ENCODE measurements around the gene SBF2. TPM values are rescaled to one million over a fixed set of nuclear protein-coding genes. Genes with fewer than 3 reads are reported as not detected.

Gene SBF2
- total RNA-seq, 2 donors from 2014 or later: 22.8 to 23.9 TPM

DNA sequence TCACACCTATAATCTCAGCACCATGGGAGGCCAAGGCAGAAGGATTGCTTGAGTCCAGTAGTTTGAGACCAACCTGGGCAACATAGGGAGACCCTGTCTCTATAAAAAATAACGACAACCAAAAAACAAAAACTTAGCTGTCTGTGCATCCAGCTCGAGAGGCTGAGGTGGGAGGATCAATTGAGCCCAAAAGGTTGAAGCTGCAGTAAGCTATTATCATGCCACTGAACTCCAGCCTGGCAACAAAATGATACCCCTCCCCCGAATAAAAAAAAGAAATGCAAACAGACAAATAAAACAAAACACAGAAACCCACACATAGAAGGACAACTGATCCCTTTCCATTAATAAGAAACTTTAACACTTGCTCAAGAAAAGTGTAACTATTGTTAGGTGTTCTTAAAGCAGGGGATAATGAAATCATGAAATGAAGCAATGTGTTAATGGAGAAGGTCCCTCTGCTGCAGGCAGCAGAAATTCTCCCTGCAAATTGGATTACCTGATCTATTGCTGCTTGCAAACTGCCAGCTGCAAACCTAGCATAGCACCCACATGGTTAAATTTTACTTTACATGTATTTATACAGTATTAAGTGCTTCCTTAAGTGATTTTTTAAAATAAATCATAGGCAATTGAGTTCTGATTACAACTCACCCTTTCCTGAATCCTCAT lies 226.3 kb downstream of the SBF2 start:
- no peaks in the 10 kb centered on the region for H3K9me3 ChIP-seq
- H3K27ac ChIP-seq: no peak overlapping the region
- no peaks in the 10 kb centered on the region for H3K27me3 ChIP-seq
- no peak overlapping the region for H3K4me3 ChIP-seq
- no peaks in the 10 kb centered on the region for H3K36me3 ChIP-seq
- TF ChIP-seq, protein P1, sequence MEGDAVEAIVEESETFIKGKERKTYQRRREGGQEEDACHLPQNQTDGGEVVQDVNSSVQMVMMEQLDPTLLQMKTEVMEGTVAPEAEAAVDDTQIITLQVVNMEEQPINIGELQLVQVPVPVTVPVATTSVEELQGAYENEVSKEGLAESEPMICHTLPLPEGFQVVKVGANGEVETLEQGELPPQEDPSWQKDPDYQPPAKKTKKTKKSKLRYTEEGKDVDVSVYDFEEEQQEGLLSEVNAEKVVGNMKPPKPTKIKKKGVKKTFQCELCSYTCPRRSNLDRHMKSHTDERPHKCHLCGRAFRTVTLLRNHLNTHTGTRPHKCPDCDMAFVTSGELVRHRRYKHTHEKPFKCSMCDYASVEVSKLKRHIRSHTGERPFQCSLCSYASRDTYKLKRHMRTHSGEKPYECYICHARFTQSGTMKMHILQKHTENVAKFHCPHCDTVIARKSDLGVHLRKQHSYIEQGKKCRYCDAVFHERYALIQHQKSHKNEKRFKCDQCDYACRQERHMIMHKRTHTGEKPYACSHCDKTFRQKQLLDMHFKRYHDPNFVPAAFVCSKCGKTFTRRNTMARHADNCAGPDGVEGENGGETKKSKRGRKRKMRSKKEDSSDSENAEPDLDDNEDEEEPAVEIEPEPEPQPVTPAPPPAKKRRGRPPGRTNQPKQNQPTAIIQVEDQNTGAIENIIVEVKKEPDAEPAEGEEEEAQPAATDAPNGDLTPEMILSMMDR (IDR thresholded peaks at IDR 0.05): no peak
- no peaks in the 10 kb centered on the region for H3K4me1 ChIP-seq
- DNase-seq (ENCODE audit: low spot score): no peak

DNA sequence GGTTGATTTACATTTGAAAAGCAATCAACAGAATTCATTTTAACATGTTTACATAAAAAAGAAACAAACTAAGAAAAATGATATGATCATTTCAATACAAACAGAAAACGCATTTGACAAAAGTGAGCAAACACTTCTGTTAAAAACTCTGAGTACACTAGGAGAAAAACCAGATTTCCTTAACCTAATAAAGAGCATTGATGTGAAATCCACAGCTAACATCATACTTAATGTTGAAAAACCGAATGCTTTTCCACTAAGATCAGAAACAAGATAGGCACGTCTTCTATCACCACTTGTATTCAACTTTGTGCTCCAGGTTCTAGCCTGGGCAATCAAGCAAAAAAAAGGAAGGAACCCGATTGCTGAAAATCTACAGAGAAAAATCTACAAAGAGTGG lies 227.6 kb downstream of the SBF2 start:
- Histone ChIP-seq H3K9me3 (peaks cover 0 to 12% of the 10 kb centered on the region in 2 donors), H3K27me3 (no peaks in the 10 kb centered on the region), H3K27ac (no peak overlapping the region), H3K4me3 (no peak overlapping the region), H3K4me1 (no peaks in the 10 kb centered on the region), H3K36me3 (no peaks in the 10 kb centered on the region)
- no peak for DNase-seq (ENCODE audit: low spot score)
- TF ChIP-seq, protein P1 (IDR thresholded peaks at IDR 0.05): no peak

DNA sequence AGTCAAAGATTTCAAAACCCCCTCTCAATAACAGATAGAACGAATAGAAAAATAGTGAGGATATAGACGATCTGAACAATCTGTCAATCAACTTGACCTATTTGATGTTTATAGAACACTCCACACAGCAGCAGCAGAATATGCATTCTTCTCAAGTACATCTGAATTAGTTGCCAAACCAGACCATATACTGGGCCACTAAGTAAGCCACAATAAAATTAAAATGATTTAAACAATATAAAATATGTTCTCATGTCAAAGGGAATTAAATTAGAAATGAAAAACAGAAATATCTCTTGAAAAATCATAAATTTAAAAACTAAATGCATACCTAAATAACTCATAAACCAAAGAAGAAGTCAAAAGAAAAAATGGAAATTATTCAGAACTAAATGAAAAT lies 229.2 kb downstream of the SBF2 start:
- DNase-seq (ENCODE audit: low spot score): no peak
- Histone ChIP-seq H3K4me1 (no peaks in the 10 kb centered on the region), H3K4me3 (no peak overlapping the region), H3K36me3 (no peaks in the 10 kb centered on the region), H3K27ac (no peak overlapping the region), H3K27me3 (no peaks in the 10 kb centered on the region), H3K9me3 (peaks cover 0 to 12% of the 10 kb centered on the region in 2 donors)
- TF ChIP-seq, protein P1 (IDR thresholded peaks at IDR 0.05): no peak

DNA sequence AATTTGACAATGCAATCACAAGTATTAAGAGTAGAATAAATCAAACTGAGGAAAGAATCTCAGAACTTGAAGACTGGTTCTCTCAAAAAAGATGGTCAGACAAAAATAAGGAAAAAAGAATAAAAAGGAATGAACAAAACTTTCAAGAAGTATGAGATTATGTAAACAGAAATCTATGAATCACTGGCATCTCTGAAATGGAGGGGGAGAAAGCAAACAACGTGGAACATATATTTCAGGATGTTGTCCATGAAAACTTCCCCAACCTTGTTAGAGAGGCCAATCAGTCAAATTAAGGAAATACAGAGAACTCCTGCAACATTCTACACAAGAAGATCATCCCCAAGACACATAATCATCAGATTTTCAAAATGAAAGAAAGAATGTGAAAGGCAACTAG lies 235.7 kb downstream of the SBF2 start:
- H3K9me3 ChIP-seq: peaks cover 0 to 20% of the 10 kb centered on the region in 2 donors

DNA sequence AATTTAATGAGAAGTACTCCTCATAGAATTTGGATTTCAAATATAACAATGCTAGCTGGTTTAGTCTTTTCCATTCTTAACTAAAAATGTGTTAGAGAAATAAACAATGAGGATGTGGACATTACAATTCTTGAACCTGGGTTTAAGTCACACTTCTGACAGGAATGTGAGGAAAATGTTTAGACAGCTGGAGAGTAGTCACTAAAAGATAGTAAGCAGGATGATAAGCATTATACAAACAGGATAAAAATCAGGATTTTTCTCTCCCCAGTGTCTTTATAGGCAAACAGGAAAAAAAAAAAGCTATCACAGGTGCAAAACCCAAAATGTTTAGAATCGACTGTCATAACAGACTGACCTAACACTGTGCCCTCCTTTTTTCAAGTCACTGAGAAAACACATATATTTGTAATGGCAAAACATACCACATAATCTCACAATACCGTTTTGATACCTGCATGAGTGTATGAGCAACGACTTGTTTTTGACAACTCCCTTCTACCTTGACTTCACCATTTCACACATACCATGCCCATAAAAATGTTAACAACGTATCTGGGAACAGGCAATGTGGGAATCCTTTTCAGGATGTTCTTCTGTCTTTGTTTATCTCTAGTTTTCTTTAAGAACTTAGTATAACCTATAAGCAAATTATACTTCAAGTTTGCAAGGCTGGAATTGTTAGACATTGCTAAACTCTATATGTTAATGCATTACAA lies 242.0 kb downstream of the SBF2 start:
- no peaks in the 10 kb centered on the region for H3K27me3 ChIP-seq
- no peaks in the 10 kb centered on the region for H3K36me3 ChIP-seq
- no peak overlapping the region for H3K27ac ChIP-seq
- H3K9me3 ChIP-seq: no peaks in the 10 kb centered on the region
- DNase-seq (ENCODE audit: low spot score): no peak
- H3K4me3 ChIP-seq: no peak overlapping the region
- no peaks in the 10 kb centered on the region for H3K4me1 ChIP-seq
- TF ChIP-seq, protein P1 (IDR thresholded peaks at IDR 0.05): no peak

More for the DNA sequence above, 235.7 kb downstream of the SBF2 start:
- DNase-seq (ENCODE audit: low spot score): no peak
- no peaks in the 10 kb centered on the region for H3K4me1 ChIP-seq
- H3K4me3 ChIP-seq: no peak overlapping the region
- H3K27ac ChIP-seq: no peak overlapping the region
- H3K36me3 ChIP-seq: no peaks in the 10 kb centered on the region
- H3K27me3 ChIP-seq: no peaks in the 10 kb centered on the region
- TF ChIP-seq, protein P1 (IDR thresholded peaks at IDR 0.05): no peak
